Renal pelvis (tissue), 4 donors: ENCODE results near the gene OSBPL7. TPM values are rescaled to one million over a fixed set of nuclear protein-coding genes. Genes with fewer than 3 reads are reported as not detected.
"Not testable (repeated sequence)": the region's sequence is repeated elsewhere in the genome, so short reads cannot be mapped to it uniquely, and the experiment has no call there.

ENCODE experiments used
- DNase-seq: peaks from one replicate; pipeline ENCODE4 v3.0.0-alpha.2; 2013
- polyA plus RNA-seq, 3 donors: library from polyadenylated mRNA; unstranded; fragments of 120-200 nt; gene quantifications; one replicate each; pipeline ENCODE4 v1.2.1, GENCODE V29; 2013; ENCODE audit not compliant: insufficient read length in 3 of 3

Gene OSBPL7
- polyA plus RNA-seq, 3 donors: 14.5 to 18.5 (median 17.9) TPM

GRCh38 chr17:47774331-47774730 lies 47.3 kb downstream of the OSBPL7 start:
- no peak for DNase-seq

- not testable (repeated sequence) for DNase-seq
These were observed 47.9 kb downstream of the OSBPL7 start for GRCh38 chr17:47773649-47774048.

DNA sequence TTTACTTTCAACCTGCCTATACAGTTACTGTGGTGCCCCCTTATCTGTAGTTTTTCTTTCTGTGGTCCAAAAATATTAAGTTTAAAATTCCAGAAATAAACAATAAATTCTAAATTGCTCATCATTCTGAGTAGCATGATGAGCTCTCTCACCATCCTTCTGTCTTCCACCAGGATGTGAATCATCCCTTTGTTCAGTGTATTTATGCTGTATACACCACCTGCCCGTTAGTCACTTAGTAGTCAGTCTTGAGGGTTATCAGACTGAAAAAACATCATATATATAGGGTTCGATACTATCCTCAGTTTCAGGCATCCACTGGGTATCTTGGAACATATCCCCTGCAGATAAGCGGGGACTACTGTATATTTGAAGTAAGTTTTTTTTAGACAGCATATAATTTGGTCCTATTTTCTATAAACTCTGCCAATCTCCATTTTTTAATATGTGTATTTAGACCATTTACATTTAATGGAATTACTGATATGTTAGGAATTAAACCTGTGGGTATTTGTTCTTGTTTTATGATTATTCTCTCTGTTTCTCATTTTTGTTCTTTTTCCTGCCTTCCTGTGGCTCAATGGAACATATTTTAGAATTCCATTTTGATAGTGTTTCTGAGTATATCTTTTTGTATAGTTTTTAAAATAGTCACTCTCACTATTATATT lies 57.5 kb downstream of the OSBPL7 start:
- no peak for DNase-seq

GRCh38 chr17:47762728-47763127 lies 58.9 kb downstream of the OSBPL7 start:
- DNase-seq: no peak

DNA sequence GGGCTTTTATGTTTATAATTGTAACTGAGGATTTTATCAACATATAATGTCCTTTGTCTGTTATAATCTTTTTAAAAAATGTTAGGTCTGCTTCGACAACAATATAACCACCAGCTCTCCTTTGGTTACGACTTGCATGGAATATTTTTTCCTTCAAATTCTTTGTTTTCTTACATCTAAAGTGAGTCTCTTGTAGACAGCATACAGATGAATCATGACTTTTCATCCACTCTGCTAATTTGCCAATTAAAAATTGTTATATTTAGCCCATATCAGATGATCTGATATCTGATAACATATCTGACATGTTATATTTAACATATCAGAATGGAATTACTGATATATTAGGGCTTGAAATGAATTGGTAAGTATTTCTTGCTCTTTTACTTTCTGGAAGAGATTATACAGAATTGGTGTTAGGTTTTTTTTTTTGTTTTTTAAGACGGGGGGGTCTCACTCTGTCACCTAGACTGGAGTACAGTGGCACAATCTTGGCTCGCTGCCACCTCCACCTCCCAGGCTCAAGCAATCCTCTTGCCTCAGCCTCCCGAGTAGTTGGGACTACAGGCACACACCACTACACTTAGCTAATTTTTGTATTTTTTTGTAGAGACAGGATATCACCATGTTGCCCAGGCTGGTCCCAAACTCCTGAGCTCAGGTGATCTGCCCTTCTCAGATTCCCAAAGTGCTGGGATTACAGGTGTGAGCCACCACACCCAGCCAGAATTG lies 61.0 kb downstream of the OSBPL7 start:
- DNase-seq: no peak

DNA sequence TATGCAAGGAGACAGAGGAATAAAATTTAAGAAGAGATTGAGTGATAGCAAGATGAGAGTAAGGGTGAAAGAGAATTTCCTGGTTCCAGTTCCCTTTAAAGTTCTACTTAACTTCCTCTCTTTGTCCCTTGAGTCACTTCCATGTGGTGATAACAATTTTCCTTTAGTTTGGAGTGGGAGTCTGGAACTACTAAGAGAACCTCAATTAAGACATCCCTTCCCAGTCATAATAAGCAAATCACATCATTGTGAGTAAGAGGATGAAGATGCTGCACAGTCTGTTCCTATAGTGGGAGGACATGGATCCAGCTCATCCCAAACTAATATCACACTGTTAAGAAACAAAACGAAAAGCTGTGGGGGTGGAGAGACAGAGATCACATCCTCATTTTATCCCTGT lies 64.2 kb downstream of the OSBPL7 start:
- DNase-seq: no peak

Other genes starting within 250 kb of the OSBPL7 start
- 100 to 1,000 TPM; 229 to 259 (median 254) TPM for gene KPNB1, start 171.9 kb downstream of the OSBPL7 start, polyA plus RNA-seq
- gene TBKBP1, start 127.6 kb downstream of the OSBPL7 start, polyA plus RNA-seq: 10 to 100 TPM; 29.5 to 37.1 (median 31.8) TPM
- gene TBX21, start 88.6 kb downstream of the OSBPL7 start, polyA plus RNA-seq: under 1 TPM; 0.09 to 0.18 (median 0.10) TPM
- gene MRPL10, start 9.7 kb upstream of the OSBPL7 start, polyA plus RNA-seq: 10 to 100 TPM; 55.4 to 61.7 (median 58.5) TPM
- 1 to 10 TPM; 2.3 to 4.1 (median 3.6) TPM for gene LRRC46, start 9.9 kb upstream of the OSBPL7 start, polyA plus RNA-seq
- 10 to 100 TPM; 56.2 to 92.0 (median 76.7) TPM for gene SCRN2, start 19.5 kb upstream of the OSBPL7 start, polyA plus RNA-seq
- gene SP6, start 29.4 kb upstream of the OSBPL7 start, polyA plus RNA-seq: 1 to 10 TPM; 3.1 to 3.8 (median 3.5) TPM
- 10 to 100 TPM; 23.0 to 27.2 (median 23.4) TPM for gene SP2, start 74.4 kb upstream of the OSBPL7 start, polyA plus RNA-seq
- 10 to 100 TPM; 18.1 to 27.0 (median 25.4) TPM for gene PNPO, start 119.8 kb upstream of the OSBPL7 start, polyA plus RNA-seq
- gene PRR15L, start 136.1 kb upstream of the OSBPL7 start, polyA plus RNA-seq: 10 to 100 TPM; 20.4 to 22.7 (median 21.6) TPM
- 100 to 1,000 TPM; 152 to 194 (median 178) TPM for gene CDK5RAP3, start 149.3 kb upstream of the OSBPL7 start, polyA plus RNA-seq
- 10 to 100 TPM; 17.3 to 19.3 (median 18.0) TPM for gene COPZ2, start 216.0 kb upstream of the OSBPL7 start, polyA plus RNA-seq
- 100 to 1,000 TPM; 224 to 246 (median 240) TPM for gene NFE2L1, start 226.6 kb upstream of the OSBPL7 start, polyA plus RNA-seq